HG03354 (cell line): ENCODE results near the gene DLGAP5.
A peak's percentile ranks its signal among the peaks of the same experiment; 100 is the strongest.

Experiments used
- ATAC-seq: cut with Tn5 transposase; IDR thresholded peaks from one replicate; pipeline ENCODE4 v1.9.1; 2021; ENCODE audit warnings: mild to moderate bottlenecking; ENCODE audit not compliant: unreplicated experiment, poor library complexity, severe bottlenecking

DLGAP5 gene

DNA sequence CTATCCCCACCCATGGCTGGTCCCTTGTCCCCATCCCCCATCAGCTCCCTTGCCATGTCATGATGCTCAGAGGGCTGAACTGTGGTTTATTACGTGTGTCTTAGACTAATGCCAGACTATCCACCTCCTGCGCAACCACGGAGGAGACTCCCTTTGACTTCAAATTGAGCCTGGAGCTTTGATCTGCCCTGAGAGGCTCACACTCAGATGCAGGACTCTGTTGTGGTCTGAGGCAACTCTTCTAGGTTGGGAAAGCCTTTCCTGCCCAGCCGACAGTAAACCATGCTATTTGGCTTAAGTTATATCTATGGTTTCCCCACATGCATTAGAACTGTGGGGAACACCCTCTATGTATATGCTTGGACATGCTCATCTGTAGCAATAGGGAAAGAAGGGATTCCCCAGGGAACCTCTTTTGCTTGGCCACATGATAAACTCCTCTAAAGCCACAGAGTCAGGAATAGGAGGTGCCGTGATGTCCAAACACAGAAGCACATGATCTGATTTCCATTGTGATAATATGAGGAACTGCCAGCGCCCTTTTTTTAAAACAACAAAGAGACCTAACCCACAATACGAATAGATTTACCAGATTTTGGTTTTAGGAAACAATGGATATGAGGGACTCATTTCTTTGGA is 73.5 kb downstream of the DLGAP5 start:
- ATAC-seq: no peak

- ATAC-seq: no peak
These were observed 74.9 kb downstream of the DLGAP5 start for GRCh38 chr14:55116246-55117030.

- no peak for ATAC-seq
These were observed 75.5 kb downstream of the DLGAP5 start for GRCh38 chr14:55115861-55116245.

GRCh38 chr14:55115460-55115859 is 75.9 kb downstream of the DLGAP5 start:
- no peak for ATAC-seq

DNA sequence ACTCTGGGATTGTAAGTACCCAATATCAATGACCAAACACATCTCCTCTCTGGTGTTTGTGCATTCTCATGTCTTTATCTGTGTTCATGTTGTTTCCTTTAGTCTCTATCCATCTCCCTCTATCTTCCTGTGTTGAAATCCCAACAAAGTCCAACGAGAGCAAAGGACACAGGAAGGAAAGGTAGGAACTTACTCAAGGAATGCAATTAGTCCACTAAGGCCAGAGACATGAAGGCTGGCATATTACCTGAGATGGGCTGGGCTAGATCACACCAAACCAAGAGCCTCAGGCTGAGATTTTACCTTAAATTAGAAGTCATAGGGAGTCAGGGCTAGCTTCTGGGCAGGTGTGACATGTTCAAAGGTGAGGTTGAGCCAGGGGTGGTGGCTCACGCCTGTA is 76.7 kb downstream of the DLGAP5 start:
- no peak for ATAC-seq

DNA sequence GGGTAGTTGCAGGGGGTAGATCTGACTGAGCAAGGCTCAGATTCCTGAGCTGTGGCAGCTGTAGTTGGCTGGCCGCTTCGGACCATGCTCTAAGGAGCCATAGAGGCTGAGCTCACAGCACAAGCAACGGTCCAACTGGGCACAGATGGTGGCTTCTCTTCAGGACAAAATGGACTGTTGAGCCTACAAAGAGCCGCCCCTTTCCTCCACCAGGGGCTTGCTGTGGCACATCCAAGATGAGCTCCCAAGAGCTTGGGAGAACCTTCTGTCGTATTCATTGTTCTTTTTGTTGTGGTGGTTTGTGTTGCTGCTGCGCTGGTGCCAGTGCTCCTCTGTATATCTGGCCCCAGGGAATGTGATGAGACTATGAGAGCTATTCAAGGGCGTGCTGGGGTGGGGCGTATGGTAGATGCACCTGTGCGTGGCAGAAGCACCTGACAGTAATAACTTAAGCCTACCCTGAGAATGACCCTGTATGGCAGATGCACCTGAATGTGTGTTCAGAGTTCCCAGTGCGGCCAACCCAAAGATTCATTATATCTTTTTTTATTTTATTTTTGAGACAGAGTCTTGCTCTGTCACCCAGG is 80.2 kb downstream of the DLGAP5 start:
- ATAC-seq: no peak

DNA sequence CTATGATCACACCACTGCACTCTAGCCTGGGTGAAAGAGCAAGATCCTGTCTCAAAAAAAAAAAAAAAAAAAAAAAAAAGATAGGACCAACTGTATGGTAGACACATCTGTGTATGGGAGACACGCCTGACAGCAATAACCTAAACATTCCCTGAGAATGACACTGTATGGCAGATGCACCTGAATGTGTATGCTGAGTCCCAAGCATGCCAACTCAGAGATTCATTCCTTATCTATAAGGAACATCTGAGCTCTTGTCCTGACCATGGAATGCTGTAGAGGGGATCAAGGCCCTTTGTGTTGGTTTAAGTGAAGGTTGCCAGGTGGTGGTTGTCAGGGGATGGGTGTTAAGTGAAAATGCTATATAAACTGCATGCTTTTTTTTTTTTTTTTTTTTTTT is 81.5 kb downstream of the DLGAP5 start:
- no peak for ATAC-seq

DNA sequence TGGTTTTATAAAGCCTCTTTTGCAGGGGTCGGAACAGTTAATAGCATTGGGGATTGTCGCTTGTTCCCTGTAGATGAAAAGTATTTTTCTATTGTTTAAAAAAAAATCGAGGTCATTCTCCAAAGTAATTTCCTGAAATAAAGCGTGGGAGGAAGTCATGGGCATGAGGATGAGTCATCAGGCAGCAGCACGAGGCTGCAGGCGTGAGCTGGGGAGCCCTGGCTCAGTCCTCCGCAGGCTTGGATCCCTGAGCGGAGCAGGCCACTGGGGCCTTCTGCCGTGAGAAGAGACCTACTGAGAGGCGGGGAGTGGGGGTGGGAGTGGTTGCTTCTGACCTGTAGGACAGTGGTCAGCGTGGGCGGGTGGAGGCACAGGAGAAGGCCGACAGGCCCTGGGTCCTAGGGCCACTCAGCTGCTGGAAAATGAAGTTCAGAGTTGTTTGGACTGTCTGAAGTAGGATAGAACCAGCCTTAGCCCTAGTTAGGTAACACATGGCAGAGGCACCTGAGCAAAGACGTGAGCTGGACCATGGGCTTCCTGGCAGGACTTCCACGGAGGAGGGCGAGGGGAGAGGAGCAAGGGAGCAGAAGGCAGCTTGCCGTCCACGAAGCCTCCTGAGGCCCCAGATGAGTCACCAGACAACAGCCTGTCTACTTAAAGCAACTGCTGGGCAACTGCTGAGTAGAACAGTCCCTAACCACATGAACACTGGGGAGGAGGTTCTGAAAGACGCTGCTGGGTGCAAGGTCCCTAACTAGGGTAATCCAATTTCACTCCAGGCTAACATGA is 83.4 kb downstream of the DLGAP5 start:
- no peak for ATAC-seq

DNA sequence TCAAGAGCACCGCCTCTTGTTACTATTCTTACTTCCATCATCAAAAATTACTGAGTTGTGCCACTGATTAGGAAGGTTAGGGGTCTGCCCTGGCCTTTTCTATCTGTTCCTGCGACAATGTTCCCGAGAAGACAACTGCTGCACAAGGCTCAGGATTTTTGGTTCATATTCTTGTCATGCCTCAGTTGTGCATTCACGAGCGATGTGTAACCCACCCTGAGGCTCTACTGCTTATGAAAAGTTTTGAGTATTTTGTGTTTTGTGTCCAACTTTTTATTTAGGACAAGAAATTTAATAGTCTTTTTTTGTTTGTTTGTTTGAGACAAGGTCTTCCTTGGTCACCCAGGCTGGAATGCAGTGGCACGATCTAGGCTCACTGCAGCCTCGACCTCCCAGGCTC is 85.4 kb downstream of the DLGAP5 start:
- no peak for ATAC-seq

- no peak for ATAC-seq
These were observed 87.1 kb downstream of the DLGAP5 start for GRCh38 chr14:55103971-55104954.

- ATAC-seq: peak; percentile 45
These were observed 88.3 kb downstream of the DLGAP5 start for GRCh38 chr14:55103005-55103640.

- ATAC-seq: peak; percentile 75
These were observed 89.2 kb downstream of the DLGAP5 start for GRCh38 chr14:55102141-55102621.

DNA sequence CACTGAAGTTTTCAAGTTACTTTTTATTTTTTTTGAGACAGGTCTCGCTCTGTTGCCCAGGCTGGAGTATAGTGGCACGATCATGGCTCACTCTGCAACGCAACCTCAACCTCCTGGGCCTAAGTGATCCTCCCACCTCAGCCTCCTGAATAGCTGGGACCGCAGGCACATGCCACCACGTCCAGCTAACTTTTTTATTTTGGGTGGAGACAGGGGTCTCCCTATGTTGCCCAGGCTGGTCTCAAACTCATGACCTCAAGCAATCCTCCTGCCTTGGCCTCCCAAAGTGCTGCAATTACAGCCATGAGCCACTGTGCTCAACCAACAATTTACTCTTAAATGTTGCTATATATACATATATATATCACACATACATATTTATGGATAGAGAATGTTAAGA is 89.7 kb downstream of the DLGAP5 start:
- no peak for ATAC-seq

DNA sequence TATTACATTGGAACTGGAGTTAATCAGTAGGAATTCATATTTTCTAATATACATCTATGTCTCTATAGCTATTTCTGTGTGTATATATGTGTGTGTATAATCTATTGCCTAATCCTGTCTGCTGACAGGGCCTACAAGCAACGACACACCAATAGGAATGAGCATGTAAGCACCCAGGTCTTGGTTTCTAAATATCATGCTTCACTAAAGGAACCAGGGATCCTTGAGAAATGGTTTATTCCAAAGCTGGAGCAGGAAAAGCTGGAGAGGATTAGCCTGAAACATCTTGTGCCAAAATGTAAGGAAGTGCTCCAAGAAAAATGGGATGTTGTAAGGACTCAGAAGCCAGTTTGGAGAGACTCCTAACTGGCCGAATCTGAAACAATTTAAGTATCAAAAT is 91.6 kb downstream of the DLGAP5 start:
- ATAC-seq: no peak

DNA sequence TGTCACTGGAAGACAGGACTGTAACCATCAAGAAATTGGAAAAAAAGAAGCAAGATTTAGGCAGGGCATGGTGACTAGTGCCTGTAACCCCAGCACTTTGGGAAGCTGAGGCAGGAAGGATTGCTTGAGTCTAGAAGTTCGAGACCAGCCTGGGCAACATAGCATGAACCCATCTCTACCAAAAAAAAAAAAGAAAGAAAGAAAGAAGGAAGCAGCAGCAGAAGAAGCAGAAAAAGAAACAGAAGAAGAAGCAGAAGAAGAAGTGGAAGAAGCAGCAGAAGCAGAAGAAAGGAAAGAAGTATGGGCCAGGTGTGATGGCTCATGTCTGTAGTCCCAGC is 92.9 kb downstream of the DLGAP5 start:
- no peak for ATAC-seq
